GM18517 (cell line): Measurements from ENCODE around the gene MCF2L2.

Experiments
- ATAC-seq: cut with Tn5 transposase; IDR thresholded peaks from one replicate; pipeline ENCODE4 v1.9.1; 2021; ENCODE audit warnings: mild to moderate bottlenecking, moderate library complexity; ENCODE audit not compliant: unreplicated experiment

MCF2L2 gene

DNA sequence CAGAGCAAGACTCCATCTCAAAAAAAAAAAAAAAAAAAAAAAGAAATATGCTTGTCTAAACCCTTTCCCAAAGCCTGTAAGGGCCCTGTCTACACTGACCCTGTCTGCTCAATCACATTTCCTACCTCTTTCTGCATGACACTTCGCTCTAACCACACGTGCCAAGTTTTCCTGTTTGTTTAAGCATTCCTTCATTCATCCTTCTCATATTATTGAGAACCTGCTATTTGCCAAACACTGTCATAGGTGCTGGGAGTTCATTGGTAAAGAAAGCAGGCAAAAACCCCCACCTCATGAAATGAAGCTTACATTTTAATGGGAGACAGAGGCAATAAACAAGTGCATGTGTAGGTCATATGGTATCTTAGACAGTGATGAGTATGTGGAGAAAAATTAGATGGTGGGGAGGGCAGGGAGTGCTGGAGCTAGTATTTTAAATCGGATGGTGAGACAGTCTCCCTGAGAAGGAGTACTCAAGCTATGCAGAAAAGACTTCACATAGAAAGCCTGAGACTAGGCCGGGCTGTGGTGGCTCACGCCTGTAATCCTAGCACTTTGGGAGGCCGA is 127.3 kb downstream of the MCF2L2 start:
- ATAC-seq: no peak

DNA sequence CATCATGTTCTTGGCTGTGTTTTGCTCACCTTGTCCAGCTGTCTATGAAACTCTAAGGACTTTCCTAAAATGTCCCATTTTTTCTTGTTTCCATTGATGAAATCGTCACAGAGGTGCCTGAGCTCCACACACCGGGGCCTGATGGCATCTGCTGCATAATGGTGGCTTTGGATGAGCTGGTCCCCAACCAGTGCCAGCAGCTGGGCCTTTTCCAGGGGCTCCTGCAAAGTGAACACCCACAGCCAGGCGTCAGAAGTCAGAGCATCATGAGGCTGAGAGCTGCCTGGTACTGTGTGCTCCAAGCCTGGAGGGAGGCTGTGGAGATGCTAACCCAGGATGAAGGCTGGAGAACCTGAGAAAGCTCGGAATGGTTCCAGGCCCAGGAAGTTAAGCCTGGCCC is 128.4 kb downstream of the MCF2L2 start:
- no peak for ATAC-seq

- ATAC-seq: no peak
Observed at GRCh38 chr3:183298701-183299153, 129.7 kb downstream of the MCF2L2 start.

DNA sequence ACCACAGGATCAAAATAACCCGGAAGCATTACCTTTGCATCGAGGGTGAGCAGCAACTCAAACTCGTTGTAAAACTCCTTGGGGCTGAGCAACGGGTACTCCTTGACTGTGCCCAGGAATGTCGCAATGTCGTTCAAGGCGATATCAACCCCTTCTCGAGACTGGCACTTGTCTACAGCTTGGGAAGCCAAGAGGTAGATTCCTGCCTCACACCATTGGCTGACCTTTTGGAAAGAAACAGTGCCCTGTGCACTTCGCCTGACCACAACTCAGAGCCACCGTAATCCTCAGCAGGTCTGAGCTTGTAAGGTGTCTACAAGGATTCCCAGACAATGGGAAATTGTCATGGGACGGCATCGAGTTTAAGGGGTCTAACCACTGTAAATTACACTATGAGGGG is 131.5 kb downstream of the MCF2L2 start:
- ATAC-seq: no peak

DNA sequence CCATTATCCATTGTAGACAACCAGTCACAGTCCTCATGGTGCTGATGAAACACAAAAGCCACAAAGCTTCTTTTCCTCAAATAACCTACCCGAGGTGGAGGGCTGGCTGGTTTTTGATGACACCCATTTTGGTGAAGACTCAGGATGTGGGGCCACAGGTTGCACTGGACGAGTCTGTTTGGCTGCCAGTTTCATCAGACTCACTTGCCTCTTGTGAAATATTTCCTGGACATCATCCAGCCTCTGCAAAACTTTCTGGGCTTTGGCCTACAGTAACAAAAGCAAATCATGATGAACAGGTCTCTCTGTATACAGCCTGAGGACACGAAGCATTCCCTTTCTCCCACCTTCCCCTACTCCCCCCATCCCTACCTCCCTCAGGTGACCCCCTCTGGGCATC is 133.2 kb downstream of the MCF2L2 start:
- ATAC-seq: no peak

DNA sequence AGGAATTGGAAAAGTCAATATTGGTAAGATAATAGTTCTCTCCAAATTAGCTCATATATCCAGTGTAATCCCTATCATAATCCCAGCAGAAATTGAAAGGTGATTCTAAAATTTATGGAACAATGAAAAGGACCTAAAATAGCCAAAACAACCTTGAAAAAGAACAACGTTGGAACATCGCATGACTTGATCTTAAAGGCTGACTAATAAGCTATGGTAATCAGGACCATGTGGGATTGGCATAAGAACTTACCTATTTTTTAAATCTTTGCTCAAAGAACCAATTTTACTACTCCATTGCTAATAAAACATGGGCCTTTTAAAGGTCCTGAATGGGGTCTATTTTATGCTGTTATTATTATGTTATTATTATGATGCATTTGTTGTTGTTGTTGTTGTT is 134.5 kb downstream of the MCF2L2 start:
- no peak for ATAC-seq

- no peak for ATAC-seq
Observed at GRCh38 chr3:183291497-183292031, 136.9 kb downstream of the MCF2L2 start.

DNA sequence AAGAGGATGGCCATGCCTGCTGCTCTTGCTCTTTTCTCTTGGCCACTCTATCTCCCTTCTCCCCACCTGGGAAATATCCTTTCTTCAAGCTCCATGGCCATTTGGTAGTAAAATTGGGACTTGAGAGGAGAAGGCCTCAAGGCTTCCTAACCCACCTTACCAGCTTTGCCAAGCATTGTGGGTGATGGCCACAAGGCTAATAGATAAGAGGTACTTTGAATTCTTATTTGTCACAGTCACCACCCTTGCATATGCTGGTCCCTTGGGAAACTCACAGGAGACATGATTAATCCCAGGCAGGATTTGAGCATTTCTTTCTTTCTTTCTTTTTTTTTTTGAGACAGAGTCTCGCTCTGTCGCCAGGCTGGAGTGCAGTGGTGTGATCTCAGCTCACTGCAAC is 138.2 kb downstream of the MCF2L2 start:
- ATAC-seq: no peak

- ATAC-seq: no peak
Observed at GRCh38 chr3:183288117-183288516, 140.3 kb downstream of the MCF2L2 start.

DNA sequence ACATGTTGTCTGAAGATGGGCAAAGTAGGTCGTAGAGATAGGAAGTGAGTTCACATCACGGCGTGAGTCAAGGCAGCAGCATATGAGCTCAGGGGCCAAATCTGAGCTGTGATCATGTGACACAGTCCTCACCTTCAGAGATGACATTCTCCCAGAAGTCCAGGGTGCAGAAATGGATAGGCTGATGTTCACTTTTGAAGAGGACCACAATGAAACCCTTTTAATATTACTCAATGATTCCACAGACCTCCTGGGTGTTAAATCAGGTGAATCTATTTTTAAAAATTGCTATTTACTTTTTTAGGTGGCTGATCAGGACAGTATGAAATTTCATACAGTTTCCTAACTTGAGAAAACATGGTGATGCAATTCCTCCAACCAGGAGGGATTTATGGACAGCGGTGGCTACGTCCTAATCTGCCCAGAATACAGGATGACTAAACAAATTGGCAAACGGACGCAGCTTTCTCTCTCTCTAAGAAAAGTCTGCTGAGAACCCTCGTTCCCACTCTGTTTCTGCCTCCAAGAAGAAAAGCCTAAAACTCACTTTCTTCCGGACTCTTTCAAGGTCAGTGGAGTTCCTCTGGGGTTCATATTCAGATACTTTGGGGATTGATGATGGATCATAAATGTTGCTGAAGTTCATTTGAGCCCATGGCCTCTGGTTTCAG is 141.0 kb downstream of the MCF2L2 start:
- no peak for ATAC-seq

GRCh38 chr3:183285828-183286457 is 142.5 kb downstream of the MCF2L2 start:
- ATAC-seq: peak; percentile 98

GRCh38 chr3:183285318-183285717 is 143.1 kb downstream of the MCF2L2 start:
- ATAC-seq: no peak

GRCh38 chr3:183284570-183284969 is 143.8 kb downstream of the MCF2L2 start:
- no peak for ATAC-seq

- no peak for ATAC-seq
Observed at GRCh38 chr3:183283886-183284285, 144.5 kb downstream of the MCF2L2 start.

DNA sequence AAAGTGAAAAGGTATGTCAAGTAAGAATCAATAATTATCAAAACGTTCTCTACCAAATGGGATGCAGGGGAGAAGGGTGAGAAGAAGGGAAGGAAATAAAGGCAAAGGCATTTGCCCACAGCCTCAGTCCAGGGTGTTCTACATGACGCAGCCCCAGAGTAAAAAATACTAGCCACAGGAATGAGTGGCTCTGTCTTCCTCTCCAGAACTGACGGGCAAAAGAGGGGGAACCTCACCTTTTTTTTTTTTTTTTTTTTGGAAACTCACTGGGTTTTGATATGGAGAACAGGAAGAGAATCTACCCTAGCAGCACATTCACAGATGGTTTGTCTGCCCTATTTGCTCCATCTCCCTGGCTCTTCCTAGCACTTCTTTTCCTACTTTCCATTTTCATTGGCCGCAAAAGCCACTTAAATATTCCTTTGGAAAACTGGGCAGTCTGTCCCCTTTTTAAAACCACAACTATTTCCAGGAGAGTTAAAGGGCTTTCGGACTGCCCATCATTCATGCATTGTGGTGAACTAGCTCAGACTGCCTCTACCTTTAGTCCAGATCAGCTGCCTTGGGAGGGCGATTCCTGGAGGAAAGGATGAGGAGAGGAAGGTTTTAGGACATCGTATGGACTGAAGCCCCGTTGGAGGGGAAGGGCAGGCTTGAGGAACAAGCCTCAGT is 147.2 kb downstream of the MCF2L2 start:
- ATAC-seq: no peak

- ATAC-seq: no peak
Observed at GRCh38 chr3:183279371-183279770, 149.0 kb downstream of the MCF2L2 start.

GRCh38 chr3:183278479-183279088 is 149.8 kb downstream of the MCF2L2 start:
- ATAC-seq: no peak

GRCh38 chr3:183277260-183277659 is 151.2 kb downstream of the MCF2L2 start:
- no peak for ATAC-seq

DNA sequence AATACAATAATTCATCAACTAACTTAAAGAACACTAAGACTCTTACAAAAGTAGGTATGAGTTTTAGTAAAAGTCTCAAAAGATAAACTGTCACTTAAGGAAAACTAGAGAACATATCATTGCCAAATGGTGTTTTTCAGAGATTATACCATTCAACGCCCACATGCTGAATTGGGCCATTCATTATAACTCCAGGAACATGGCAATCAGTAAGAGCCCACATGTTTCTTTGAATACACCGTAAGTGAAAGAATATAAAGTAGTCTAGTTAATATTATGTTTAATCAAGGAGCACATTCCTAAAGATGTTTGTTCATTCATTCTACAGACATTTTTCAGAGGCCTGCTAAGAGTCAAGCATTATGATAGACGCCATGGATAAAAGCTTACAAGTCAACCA is 152.5 kb downstream of the MCF2L2 start:
- ATAC-seq: no peak

- no peak for ATAC-seq
Observed at GRCh38 chr3:183275418-183275817, 153.0 kb downstream of the MCF2L2 start.

DNA sequence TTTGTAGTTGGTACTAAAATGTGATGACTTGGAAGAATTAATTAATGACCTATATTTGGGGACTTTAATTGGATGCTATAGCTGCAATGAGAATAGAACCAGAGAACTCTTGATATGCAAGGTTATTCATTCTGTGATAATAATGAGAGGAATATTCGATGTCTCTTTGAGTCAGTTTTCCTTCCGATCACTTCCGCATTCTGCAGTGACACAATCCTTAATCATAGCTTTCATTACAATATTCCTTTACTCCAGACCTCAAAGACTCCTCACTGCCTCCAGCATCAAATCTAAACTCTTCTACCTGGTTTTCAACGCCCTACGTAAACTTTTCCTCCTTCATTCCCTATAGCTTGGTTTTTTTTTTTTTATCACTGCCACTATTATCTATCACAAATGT is 153.8 kb downstream of the MCF2L2 start:
- ATAC-seq: no peak
